Fibroblast of the aortic adventitia (primary cell): ENCODE measurements around the gene FBLIM1. TPM values are rescaled to one million over a fixed set of nuclear protein-coding genes. Genes with fewer than 3 reads are reported as not detected.

ENCODE experiments used
- DNase-seq: peaks from one replicate; pipeline ENCODE4 v3.0.0-alpha.2; 2010; ENCODE audit warnings: low read depth
- H3K4me3 ChIP-seq: 2 replicates; pipeline ENCODE4 v1.5.1; 2011; ENCODE audit warnings: low read depth, mild to moderate bottlenecking, control low read depth, low read length, moderate library complexity
- total RNA-seq: library from RNA; depleted of rRNA; stranded (reverse); fragments of >200 nt; gene quantifications from 2 replicates; pipeline ENCODE4 v1.2.3, GENCODE V29; 2012; ENCODE audit warnings: low replicate concordance
- TF ChIP-seq, protein P1 (sequence below): IDR thresholded peaks from 2 replicates; pipeline ENCODE4 v1.5.1; 2011; ENCODE audit warnings: mild to moderate bottlenecking, low read length, control low read depth, inconsistent platforms; ENCODE audit not compliant: insufficient read depth

FBLIM1 gene
- total RNA-seq, 1 donor = 41.0 TPM

DNA sequence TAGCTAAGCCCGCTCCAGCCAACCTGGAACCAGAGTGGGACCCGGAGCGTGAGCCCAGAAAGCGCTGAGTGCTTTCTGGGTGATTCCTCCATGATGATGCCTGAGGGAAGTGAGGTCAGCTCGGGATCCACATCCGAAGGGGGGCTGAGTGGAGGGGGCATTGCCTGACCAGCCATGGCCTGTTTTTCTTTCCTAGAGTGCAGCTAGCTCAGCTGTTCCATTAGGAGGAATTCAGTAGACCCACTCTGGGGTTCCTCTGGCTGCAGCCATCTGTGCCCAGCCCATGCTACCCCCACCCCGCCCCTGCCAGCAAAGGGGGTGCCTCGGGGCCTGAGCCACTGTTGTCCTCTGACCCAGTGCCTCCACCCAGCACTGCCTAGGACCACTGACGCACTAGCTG lies 32.1 kb upstream of the FBLIM1 start:
- TF ChIP-seq, protein P1, sequence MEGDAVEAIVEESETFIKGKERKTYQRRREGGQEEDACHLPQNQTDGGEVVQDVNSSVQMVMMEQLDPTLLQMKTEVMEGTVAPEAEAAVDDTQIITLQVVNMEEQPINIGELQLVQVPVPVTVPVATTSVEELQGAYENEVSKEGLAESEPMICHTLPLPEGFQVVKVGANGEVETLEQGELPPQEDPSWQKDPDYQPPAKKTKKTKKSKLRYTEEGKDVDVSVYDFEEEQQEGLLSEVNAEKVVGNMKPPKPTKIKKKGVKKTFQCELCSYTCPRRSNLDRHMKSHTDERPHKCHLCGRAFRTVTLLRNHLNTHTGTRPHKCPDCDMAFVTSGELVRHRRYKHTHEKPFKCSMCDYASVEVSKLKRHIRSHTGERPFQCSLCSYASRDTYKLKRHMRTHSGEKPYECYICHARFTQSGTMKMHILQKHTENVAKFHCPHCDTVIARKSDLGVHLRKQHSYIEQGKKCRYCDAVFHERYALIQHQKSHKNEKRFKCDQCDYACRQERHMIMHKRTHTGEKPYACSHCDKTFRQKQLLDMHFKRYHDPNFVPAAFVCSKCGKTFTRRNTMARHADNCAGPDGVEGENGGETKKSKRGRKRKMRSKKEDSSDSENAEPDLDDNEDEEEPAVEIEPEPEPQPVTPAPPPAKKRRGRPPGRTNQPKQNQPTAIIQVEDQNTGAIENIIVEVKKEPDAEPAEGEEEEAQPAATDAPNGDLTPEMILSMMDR = no peak
- DNase-seq = no peak
- H3K4me3 ChIP-seq = no peak overlapping the region

DNA sequence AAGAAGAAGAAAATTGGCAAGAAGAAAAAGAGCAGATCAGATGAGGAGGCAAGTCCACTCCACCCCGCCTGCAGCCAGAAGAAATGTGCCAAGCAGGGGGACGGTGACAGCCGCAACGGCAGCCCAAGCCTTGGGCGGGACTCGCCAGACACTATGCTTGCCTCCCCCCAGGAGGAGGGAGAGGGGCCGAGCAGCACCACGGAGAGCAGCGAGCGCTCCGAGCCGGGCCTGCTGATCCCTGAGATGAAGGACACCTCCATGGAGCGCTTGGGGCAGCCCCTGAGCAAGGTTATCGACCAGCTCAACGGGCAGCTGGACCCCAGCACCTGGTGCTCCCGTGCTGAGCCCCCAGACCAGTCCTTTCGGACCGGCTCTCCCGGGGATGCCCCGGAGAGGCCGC lies 31.6 kb upstream of the FBLIM1 start:
- DNase-seq = no peak
- TF ChIP-seq, protein P1 = no peak
- H3K4me3 ChIP-seq = no peak overlapping the region

DNA sequence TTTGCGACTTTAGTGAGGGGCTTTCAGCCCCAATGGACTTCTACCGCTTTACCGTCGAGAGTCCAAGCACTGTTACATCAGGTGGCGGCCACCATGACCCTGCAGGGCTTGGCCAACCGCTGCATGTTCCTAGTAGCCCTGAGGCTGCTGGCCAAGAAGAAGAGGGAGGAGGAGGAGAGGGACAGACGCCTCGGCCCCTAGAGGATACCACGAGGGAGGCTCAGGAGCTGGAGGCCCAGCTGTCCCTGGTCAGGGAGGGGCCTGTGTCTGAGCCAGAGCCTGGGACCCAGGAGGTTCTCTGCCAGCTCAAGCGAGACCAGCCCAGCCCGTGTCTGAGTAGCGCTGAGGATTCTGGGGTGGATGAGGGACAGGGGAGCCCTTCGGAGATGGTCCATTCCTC lies 31.2 kb upstream of the FBLIM1 start:
- no peak for DNase-seq
- H3K4me3 ChIP-seq = no peak overlapping the region
- TF ChIP-seq, protein P1 = no peak

DNA sequence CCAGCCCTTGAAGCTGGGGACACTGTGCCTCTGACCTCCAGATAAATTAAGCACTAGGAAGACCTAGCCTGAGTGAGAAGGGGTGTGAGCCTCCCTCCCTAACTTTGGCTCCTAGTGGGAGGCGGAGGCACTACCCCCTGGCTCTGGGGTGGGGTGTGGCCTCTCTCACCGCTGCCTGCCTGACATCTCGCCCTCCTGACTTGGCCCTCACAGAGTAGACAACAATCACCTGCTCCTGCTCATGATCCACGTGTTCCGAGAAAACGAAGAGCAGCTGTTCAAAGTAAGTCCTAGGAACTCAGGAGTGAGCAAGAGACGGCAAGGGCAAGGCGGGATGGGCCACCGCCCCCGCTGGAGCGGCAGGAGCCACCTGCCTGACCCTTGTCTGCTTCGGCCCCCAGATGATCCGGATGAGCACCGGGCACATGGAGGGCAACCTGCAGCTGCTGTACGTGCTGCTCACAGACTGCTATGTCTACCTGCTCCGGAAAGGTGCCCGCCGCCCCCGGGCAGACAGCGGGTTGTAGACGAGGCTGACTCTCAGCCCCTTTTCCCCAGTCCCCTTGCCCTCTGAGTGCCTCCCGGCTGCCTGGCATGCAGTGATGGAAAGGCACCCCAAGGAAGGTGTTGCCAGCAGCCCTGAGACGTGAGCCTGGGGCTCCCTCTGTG lies 30.6 kb upstream of the FBLIM1 start:
- TF ChIP-seq, protein P1 = no peak
- no peak for DNase-seq
- H3K4me3 ChIP-seq = no peak overlapping the region

DNA sequence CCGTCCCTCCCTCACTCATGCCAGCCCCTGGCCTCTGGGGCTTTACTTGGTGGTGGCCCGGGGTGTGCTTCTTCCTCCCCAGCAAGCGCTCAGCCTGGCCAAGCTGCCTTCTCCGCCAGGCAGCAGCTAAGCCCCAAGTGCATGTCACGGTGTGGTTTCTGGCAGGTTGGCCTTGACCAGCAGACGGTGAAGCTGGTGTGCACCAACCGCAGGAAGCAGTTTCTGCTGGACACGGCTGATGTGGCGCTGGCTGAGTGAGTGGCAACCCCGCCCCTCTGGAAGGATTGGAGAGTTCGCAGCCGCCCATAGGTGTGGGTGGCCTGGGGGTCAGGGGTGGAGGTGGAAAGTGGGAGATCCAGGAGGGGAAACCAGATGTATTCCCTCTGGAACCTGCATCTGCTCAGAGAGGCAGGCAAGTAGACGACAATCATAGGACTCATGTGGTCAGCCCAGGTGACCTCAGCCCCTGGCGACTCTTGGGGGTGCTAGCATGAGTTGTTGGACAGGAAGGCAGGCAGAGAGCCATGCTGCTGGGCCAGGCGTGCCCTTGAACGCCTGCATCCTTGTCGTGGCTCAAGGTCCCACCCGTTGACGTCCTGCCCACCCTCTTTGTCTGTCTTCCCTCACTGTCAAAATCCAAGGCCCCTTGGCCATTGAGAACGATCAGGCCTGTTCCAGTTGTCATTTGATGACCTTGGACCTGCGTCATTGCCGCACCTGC lies 29.5 kb upstream of the FBLIM1 start:
- H3K4me3 ChIP-seq = no peak overlapping the region
- no peak for DNase-seq
- TF ChIP-seq, protein P1 = no peak

DNA sequence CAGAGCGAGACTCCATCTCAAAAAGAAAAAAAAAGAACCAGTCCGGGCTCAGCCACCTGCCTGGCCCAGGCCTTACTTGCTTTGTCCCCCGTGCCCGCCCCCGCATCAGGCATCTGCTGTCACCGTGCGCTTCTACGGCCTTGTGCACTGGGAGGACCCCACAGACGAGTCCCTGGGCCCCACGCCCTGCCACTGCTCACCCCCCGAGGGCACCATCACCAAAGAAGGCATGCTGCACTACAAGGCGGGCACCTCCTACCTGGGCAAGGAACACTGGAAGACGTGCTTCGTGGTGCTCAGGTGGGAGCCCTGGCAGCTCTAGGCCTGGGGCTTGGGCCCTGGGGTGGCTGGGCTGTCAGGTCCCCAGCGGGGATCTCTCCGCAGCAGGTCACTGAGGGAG lies 28.2 kb upstream of the FBLIM1 start:
- no peak for DNase-seq
- TF ChIP-seq, protein P1 = no peak
- no peak overlapping the region for H3K4me3 ChIP-seq

DNA sequence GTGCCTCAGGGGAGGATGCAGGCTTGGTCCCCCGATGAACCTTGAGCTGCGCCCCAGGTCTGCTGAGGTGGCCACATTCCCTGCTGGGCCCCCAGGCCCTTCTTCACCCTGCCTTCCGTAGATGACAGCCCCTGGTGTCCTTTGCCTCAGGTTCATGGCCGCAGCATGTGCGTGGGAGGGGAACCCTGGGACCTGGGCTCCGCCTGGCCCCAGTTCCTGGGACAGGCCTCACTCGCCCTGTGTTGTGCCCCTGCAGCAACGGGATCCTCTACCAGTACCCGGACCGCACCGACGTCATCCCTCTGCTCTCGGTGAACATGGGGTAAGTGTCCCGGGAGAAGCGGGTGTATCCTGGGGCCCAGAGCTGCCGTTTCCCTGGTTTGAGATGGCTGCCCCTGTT lies 27.7 kb upstream of the FBLIM1 start:
- TF ChIP-seq, protein P1 = no peak
- no peak overlapping the region for H3K4me3 ChIP-seq

More for the DNA sequence above, 27.7 kb upstream of the FBLIM1 start:
- no peak for DNase-seq
